OCI-M1 (cell line): ENCODE results near the gene SEL1L3.

ENCODE experiments used
- DNase-seq: peaks from one replicate; lab custom pipeline; 2025; lab: John Stamatoyannopoulos, UW

The SEL1L3 gene

DNA sequence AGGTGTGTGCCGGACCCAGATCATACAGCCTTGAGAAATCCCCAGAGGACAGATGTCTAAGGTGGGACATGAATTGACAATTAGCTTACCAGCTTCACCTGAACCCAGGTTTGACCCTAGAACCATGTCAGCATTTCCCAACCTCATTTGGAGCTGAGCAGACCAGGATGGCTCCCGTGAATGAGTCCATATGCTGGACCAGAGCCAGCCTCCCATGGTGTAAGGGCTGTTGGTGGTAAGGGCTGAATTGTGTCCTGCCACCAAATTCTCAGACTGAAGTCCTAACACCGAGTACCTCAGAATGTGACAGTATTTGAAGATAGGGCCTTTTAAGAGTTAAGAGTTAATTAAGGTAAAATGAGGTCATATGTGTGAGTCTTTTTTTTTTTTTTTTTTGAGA lies 118.8 kb downstream of the SEL1L3 start:
- no peak for DNase-seq

DNA sequence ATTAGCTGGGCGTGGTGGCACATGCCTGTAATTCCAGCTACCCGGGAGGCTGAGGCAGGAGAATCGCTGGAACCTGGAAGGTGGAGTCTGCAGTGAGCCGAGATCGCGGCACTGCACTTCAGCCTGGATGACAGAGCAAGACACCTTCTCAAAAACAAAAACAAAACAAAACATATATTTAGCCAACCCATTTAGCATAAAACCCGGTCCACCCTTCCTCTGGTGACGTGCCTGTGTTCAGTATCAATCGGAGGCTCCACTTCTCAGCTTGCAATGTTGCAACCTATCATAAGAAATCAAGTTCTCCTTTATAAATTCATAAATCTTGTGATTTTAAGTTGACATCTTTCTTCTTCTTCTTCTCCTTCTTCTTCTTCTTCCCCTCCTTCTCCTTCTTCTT lies 133.2 kb downstream of the SEL1L3 start:
- no peak for DNase-seq

DNA sequence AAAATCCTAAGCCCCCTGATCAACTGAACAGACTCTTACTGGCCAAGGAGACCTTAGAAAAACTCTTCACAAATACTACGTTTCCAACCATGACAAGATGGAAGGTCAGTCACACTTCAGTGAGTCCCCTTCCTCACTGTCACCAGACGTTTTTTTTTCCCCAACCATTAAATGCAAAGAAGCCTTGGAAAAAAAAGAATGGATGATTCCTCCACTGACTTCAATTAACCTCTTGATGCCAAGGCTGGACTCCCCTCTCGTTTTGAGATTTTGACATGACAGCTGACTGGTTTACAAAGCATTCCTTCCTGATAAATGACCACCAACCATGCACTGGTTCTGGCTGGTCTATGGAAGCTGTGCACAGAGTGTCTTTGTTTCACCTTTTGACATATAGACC lies 133.9 kb downstream of the SEL1L3 start:
- no peak for DNase-seq

DNA sequence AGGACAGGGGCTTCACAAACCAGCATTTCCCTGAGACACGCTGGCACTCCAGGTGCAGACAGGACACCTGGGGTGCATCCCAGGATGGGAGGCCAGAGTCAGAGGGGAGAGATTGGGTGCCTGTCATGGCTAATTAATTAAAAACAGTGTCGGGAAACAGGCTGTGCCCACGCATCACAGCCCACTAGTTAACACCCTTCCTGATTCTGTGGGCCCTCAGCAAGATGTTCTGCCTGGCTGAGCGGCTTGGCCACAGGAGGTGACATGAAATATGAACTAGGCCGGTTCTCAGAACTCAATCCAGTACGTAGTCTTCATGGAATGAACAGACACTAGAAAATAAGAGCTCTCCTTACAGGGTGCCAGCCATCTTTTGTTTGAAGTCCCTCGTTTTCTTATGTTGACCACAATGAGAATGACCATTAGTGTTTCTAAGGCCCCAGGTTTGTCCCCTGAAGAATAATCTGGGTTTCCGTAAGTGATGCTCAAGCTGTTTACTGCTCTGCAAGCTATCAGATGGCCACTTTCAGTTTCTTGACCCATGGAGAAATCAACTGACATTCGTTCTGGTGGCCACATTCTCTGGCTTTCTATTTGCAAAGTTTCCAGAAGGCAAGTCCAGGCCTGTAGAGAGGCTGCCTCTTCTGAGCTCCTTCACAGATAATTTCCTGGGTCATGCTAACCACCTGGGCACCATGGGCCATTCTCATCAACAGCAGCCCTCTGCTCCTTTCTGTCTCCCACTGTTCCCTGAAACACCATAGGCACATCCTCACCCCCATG lies 134.9 kb downstream of the SEL1L3 start:
- DNase-seq = no peak

DNA sequence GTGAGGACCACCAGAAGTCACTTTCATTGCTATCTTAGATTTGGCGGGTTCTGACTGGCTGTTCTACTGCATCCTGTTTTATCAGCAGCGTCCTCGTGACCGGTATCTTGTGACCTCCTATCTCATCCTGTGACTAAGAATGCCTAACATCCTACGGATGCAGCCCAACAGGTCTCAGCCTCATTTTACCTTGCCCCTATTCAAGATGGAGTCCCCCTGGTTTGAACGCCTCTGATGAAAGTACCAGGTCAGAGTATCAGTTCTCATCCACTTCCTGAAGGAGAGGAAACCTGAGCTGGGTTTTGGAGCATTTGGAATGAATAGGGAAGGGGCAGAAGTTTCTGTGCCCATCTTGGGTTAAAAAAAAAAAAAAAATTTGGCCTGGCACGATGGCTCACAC lies 136.9 kb downstream of the SEL1L3 start:
- no peak for DNase-seq

DNA sequence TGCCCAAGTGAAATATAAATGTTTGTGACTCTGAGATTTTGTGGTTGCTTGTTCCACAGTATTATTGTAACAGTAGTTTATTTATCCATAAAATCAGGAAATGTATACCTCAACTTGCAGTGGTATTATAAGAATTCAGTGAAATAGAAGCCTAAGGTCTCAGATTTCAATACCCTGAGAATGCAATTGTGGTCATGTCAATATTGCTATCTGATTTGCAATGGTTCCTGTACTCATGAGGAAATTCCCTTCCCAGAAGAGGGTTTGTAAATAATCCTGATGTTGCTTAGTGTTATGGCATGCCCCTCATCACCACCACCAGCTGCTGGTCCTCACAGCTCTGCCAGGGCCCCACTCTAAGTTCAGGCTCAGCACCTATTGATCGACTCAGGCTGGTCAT lies 139.4 kb downstream of the SEL1L3 start:
- no peak for DNase-seq

DNA sequence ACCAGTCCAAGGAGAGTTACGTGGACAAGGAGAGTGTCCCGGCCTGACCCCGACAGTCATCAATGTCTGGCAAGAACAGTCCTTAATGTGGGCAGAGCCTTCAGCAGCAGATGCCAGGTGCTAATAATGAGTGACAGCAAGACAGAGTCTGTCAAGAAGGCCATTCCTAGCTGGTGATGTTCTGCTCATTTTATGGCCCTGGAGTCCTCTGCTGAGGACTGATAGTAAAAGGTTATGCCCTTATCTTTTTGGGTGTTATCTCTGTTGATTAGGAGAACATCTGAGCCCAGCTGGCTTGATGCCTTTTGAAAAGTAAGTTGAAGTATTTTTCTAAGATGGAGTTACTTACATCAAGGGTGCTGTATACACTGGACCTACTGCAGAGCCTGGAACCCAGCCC lies 139.8 kb downstream of the SEL1L3 start:
- peak; percentile 24 for DNase-seq

DNA sequence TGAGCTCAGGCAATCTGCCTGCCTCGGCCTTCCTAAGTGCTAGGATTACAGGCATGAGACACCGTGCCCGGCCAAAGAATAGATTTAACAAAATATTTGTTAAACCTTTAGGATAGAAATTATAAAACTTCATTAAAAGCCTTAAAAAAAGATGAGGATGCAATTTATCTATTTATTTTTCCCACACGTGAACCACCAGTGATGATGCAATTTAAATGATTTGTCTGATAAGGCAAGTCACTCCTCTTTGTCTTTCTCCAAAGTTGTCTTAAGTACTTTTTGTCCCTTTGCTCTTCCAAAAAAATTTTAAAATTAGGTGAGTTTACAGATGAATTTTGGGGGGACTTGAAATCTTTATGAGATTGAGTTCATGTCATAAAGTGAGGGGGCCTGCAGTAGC lies 149.0 kb downstream of the SEL1L3 start:
- DNase-seq = no peak

DNA sequence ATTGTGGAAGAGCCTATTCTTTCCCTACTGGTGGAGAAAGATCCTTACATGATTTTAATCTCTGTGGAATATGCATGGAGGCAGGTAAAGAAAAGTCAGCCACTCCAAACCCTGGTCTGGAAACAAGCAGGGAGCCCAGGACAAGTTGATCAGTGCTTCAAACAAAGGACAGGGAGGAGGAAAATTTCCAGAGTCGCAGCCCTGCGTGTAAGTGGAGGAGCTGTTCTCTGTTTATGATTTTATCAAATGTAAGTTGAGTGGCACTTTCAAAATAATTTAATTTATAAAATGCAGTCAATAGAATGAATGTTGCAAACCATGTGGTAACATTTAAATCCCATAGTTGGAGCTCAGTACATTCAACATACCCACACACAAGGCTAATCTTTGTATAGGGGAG lies 150.2 kb downstream of the SEL1L3 start:
- DNase-seq = no peak

DNA sequence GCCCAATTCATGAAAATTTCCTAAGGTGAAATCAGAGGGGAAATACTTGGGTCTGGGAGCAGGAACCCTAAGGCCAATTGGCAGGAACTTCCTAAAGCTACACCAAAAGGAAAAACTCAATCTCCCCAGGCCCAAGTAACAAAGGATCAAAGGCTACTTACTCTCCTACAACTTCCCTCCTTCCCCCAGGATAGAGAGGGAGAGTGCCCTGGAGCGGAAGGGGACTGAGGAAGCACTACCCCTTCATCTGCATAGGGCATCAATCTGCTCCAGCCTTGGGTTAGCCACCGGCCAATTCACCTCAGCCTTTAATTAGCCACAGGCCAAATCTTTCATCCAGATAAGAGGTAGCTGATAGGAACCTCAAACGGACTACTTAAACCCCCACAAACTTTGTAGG lies 152.2 kb downstream of the SEL1L3 start:
- DNase-seq = no peak

DNA sequence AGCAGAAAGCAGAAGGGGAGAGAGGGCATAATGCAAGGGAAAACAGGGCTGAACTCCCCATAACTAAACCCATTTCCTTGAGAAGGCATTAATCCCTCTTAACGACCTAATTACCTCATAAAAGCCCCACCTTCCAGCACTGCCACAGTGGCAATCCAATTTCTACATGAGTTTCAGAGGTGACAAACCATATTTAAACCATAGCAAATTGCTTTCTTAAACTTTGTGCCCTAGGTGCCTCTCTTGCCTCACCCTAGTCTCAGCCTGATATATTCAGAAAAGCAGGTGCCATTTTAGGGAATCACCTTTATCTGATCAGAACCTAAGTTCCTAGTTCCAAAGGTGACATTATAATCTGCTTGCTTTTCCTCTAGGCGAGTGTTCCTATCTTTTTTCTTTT lies 158.3 kb downstream of the SEL1L3 start:
- no peak for DNase-seq

DNA sequence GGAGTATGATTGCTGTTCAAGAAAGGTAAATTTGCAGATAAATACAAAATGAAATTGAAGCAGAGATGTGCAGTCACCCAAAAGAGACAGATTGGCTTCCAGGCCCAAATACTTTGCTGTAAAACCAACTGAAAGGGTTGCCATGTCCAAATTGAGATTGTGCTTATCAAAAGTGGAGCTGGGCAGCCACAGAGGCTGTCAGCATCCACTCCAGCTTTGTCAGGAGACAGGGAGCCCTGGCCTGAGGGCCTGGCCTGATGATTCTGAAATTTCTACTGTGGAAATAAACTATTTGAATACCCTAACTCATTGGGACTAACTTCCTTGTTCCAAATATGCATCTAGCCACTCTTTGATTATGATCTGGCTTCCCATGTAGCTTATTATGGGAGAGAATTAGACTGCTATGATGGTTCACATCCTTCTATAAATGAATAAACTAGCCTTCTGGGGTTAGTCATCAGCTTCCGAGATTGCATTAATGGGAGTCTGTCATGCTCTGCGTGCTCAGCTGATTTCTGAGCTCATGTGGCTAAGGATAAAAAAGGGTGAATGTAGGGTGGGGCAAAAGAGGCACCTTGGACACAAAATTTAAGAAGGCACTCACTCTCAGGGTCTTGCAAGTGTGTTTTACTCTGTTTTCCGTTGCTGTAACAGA lies 158.9 kb downstream of the SEL1L3 start:
- no peak for DNase-seq

DNA sequence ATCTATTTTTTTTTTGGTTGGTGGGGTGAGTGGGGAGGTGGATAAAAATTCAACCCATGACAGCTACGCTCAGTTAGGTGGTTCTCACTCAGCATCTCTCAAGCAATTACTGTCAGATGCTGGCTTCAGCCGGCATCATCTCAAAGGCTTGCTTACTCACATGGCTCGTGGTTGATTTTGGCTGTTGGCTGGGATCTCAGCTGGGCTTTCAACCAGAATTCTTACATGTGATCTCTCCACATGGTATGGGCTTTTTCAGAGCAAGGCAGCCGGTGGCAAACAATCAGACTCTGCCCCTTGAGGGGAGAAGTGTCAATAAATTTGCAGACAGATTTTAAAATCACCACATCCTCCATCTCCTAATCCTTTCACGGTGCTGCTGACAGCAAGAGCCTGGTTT lies 159.9 kb downstream of the SEL1L3 start:
- no peak for DNase-seq

DNA sequence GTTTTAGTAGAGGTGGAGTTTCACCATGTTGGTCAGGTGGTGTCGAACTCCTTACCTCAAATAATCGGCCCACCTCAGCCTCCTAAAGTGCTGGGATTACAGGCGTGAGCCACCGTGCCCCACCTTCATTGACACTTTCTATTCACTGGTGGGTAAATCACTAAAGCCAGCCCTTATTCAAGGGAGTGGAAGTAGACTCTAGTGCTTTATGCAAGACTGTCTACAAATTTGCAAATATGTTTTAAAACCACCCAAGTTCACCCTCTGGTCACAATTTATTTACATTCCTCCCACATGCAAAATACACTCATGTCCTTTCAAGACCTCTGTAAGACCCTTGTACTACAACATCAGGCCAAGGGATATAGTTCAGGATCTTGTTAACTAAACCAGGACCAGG lies 162.1 kb downstream of the SEL1L3 start:
- DNase-seq = no peak

DNA sequence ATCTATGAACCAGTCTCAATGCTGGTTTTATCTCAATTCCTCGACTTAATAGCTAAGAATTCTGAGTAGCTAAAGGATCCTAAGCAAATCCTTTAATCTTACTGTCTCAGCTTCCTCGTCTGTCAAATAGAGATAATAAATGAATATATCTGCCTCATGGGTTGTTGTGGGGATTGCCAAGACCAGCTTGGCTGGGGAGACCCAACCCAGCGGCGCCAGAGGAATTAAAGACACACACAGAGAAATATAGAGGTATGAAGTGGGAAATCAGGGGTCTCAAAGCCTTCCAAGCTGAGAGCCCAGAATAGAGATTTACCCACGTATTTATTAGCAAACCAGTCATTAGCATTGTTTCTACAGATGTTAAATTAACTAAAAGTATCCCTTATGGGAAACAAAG lies 165.3 kb downstream of the SEL1L3 start:
- DNase-seq = no peak
